HepG2 (cell line): ENCODE results near the gene GGA3. TPM values are rescaled to one million over a fixed set of nuclear protein-coding genes. Genes with fewer than 3 reads are reported as not detected.

Experiments
- BRD4 ChIP-seq: sonication (generic); formaldehyde crosslinking; IDR thresholded peaks from 2 replicates; pipeline ENCODE4 v1.4.0; 2020; ENCODE audit warnings: missing genetic modification reagents
- HNRNPL ChIP-seq: fragments of 200-400 bp; formaldehyde crosslinking; IDR thresholded peaks from 2 replicates; pipeline ENCODE4 v1.6.1; 2017; ENCODE audit warnings: mild to moderate bottlenecking, low read depth, low read length
- HOXA3 ChIP-seq: sonication (generic); formaldehyde crosslinking; IDR thresholded peaks from 2 replicates; pipeline ENCODE4 v1.5.0; 2020; ENCODE audit warnings: missing genetic modification reagents
- HOXA9 ChIP-seq: sonication (generic); formaldehyde crosslinking; IDR thresholded peaks from 2 replicates; pipeline ENCODE4 v1.8.1; 2022; ENCODE audit warnings: missing genetic modification reagents, mild to moderate bottlenecking, moderate library complexity, borderline replicate concordance
- KDM3A ChIP-seq: IDR thresholded peaks from 2 replicates; pipeline ENCODE4 v1.6.1; 2018; ENCODE audit warnings: low read depth, missing compliant biosample characterization
- ONECUT2 ChIP-seq: sonication (generic); formaldehyde crosslinking; IDR thresholded peaks from 2 replicates; pipeline ENCODE4 v1.4.0; 2020; ENCODE audit warnings: missing genetic modification reagents
- PTBP1 ChIP-seq: fragments of 200-400 bp; formaldehyde crosslinking; IDR thresholded peaks from 2 replicates; pipeline ENCODE4 v1.6.1; 2018; ENCODE audit warnings: low read length, low read depth; ENCODE audit not compliant: poor library complexity, severe bottlenecking
- RBAK ChIP-seq: sonication (generic); formaldehyde crosslinking; IDR thresholded peaks from 2 replicates; pipeline ENCODE4 v1.5.1; 2020; ENCODE audit warnings: mild to moderate bottlenecking, missing genetic modification reagents
- RBM39 ChIP-seq: fragments of 200-400 bp; formaldehyde crosslinking; IDR thresholded peaks from one replicate; pipeline ENCODE4 v1.6.1; 2018; ENCODE audit warnings: antibody characterized with exemption, mild to moderate bottlenecking, low read depth, low read length; ENCODE audit not compliant: poor library complexity, severe bottlenecking
- RELA ChIP-seq: sonication (generic); formaldehyde crosslinking; IDR thresholded peaks from 2 replicates; pipeline ENCODE4 v1.4.0; 2020; ENCODE audit warnings: missing genetic modification reagents
- REXO4 ChIP-seq: sonication (generic); formaldehyde crosslinking; IDR thresholded peaks from 2 replicates; pipeline ENCODE4 v1.8.0; 2022; ENCODE audit warnings: missing genetic modification reagents, mild to moderate bottlenecking, borderline replicate concordance
- RXRB ChIP-seq: IDR thresholded peaks from 2 replicates; pipeline ENCODE4 v1.6.1; 2016; ENCODE audit warnings: borderline replicate concordance, missing genetic modification reagents, missing compliant biosample characterization
- SP4 ChIP-seq: sonication (generic); formaldehyde crosslinking; IDR thresholded peaks from 2 replicates; pipeline ENCODE4 v1.8.1; 2023; ENCODE audit warnings: mild to moderate bottlenecking, missing genetic modification reagents
- TP53 ChIP-seq: sonication (generic); formaldehyde crosslinking; conservative IDR thresholded peaks from 2 replicates; pipeline ENCODE4 v1.4.0; 2020; ENCODE audit warnings: missing genetic modification reagents
- ZFP1 ChIP-seq: IDR thresholded peaks from 2 replicates; pipeline ENCODE4 v1.6.1; 2016
- ZNF232 ChIP-seq: sonication (generic); formaldehyde crosslinking; IDR thresholded peaks from 2 replicates; pipeline ENCODE4 v1.4.0; 2020; ENCODE audit warnings: missing genetic modification reagents, borderline replicate concordance
- ZNF251 ChIP-seq: sonication (generic); formaldehyde crosslinking; IDR thresholded peaks from 2 replicates; pipeline ENCODE4 v1.9.0; 2021; ENCODE audit warnings: mild to moderate bottlenecking, missing genetic modification reagents
- ZNF274 ChIP-seq: sonication (generic); formaldehyde crosslinking; IDR thresholded peaks from 2 replicates; pipeline ENCODE4 v1.5.1; 2020; ENCODE audit warnings: mild to moderate bottlenecking, missing genetic modification reagents
- ZNF296 ChIP-seq: sonication (generic); formaldehyde crosslinking; conservative IDR thresholded peaks from 2 replicates; pipeline ENCODE4 v1.5.0; 2020; ENCODE audit warnings: mild to moderate bottlenecking, missing genetic modification reagents
- ZNF3 ChIP-seq: IDR thresholded peaks from 2 replicates; pipeline ENCODE4 v1.7.0; 2017; ENCODE audit warnings: inconsistent platforms
- ZNF468 ChIP-seq: sonication (generic); formaldehyde crosslinking; IDR thresholded peaks from 2 replicates; pipeline ENCODE4 v1.8.0; 2022; ENCODE audit warnings: mild to moderate bottlenecking, moderate library complexity, missing genetic modification reagents
- ZNF577 ChIP-seq: sonication (generic); formaldehyde crosslinking; IDR thresholded peaks from 2 replicates; pipeline ENCODE4 v1.4.0; 2020; ENCODE audit warnings: mild to moderate bottlenecking, low read depth, missing genetic modification reagents, borderline replicate concordance
- polyA plus RNA-seq, 8 experiments: library from polyadenylated mRNA; depleted of rRNA in 3 of 8; stranded (reverse) in 7 of 8; unstranded in 1 of 8; fragments of >200 nt; fragmentation: Illumina TruSeq in 4 of 8; extraction: Trizol in 4 of 8; gene quantifications; 2 replicates each; pipeline versions ENCODE4 v1.2.1 to v1.2.3, GENCODE V29; 2011 to 2016; ENCODE audit warnings: low read depth in 4 of 8, missing spikeins in 1 of 8, mixed read lengths in 1 of 8; ENCODE audit not compliant: insufficient read depth in 1 of 8
- total RNA-seq, 5 experiments: library from RNA; depleted of rRNA; stranded (reverse); fragments of >200 nt; fragmentation: Illumina TruSeq; extraction: Trizol; gene quantifications; 2 replicates each; pipeline ENCODE4 v1.2.3, GENCODE V29; 2016; ENCODE audit warnings: low read depth in 1 of 5
- TF ChIP-seq, protein P1 (sequence below): IDR thresholded peaks from 2 replicates; pipeline ENCODE4 v1.6.1; 2012; ENCODE audit warnings: low read depth, low read length, improper control_type of control experiment
- TF ChIP-seq, protein P2 (sequence below): IDR thresholded peaks from 2 replicates; pipeline ENCODE4 v1.6.1; 2016
- TF ChIP-seq, protein P3 (sequence below): sonication (generic); formaldehyde crosslinking; IDR thresholded peaks from 2 replicates; pipeline ENCODE4 v1.5.0; 2020; ENCODE audit warnings: missing genetic modification reagents, mild to moderate bottlenecking, borderline replicate concordance
- TF ChIP-seq, protein P4 (sequence below): sonication (generic); formaldehyde crosslinking; IDR thresholded peaks from 2 replicates; pipeline ENCODE4 v1.8.0; 2022; ENCODE audit warnings: mild to moderate bottlenecking, missing genetic modification reagents; ENCODE audit not compliant: insufficient replicate concordance

GGA3 gene
- total and polyA plus RNA-seq, 2 of the 13 experiments (the other 11 are each of a cell fraction or from before 2014, with no cell fraction given), result 28.4 to 43.7 TPM

DNA sequence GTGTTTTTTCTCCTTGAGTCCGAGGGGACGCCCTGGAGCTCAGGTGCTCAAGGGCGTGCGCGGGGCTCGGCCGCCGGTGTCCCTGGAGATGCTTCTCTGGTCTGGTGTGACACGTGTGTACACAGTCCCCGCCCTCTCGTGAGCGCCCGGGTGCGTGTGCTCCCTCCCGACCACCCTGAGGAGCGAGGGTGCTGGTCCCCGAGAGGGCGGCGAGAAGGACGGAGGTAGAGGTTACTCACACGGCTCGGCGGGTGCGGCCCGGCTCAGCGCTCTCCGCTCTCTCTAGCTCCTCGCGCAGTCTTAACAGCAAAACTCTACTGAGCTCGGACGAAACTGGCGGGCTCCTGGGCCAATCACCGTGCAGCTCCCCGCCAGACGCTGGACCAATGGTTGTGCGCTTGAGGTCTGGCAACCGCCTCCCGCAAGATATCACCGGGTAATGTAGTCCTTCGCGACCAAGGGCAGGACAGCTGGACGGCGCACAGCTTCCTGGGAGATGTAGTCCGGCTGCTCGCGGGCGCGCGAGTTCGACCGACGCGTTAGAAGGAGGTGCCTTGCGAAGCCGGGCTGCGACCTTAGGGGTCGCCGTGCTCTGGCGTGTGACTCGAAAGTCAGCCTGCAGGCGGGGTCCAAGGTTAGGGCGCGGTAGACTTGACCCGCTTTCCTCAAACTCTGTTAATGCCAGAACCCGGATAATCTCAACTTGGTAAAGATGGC lies 27.9 kb upstream of the GGA3 start, which contains the start of gene SLC25A19 (continued):
- TF ChIP-seq, protein P1, sequence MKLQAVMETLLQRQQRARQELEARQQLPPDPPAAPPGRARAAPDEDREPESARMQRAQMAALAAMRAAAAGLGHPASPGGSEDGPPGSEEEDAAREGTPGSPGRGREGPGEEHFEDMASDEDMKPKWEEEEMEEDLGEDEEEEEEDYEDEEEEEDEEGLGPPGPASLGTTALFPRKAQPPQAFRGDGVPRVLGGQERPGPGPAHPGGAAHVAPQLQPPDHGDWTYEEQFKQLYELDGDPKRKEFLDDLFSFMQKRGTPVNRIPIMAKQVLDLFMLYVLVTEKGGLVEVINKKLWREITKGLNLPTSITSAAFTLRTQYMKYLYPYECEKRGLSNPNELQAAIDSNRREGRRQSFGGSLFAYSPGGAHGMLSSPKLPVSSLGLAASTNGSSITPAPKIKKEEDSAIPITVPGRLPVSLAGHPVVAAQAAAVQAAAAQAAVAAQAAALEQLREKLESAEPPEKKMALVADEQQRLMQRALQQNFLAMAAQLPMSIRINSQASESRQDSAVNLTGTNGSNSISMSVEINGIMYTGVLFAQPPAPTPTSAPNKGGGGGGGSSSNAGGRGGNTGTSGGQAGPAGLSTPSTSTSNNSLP, result peak; percentile 39; the same call in 1 of the 2 replicates
- TF ChIP-seq ZNF274 (CRISPR knock-in tag) (peak; percentile 67; the same call in 1 of the 2 replicates), ZNF468 (no peak), KDM3A (CRISPR knock-in tag) (peak; percentile 80; the same call in 1 of the 2 replicates), PTBP1 (no peak), ZNF296 (CRISPR knock-in tag) (peak; percentile 11; the same call in 1 of the 2 replicates), ZNF3 (CRISPR knock-in tag) (no peak), HOXA3 (peak; percentile 94), RBM39 (peak; percentile 87), REXO4 (CRISPR knock-in tag) (no peak), ZFP1 (CRISPR knock-in tag) (peak; percentile 56; the same call in 1 of the 2 replicates), RXRB (peak; percentile 86), ONECUT2 (0 out of 2 replicates have a peak, but pooled peaks have one; percentile 4), ZNF251 (CRISPR knock-in tag) (no peak), HOXA9 (CRISPR knock-in tag) (no peak), RELA (CRISPR knock-in tag) (peak; percentile 44; the same call in 1 of the 2 replicates), RBAK (no peak), TP53 (CRISPR knock-in tag) (no peak; the same call in 1 of the 2 replicates), HNRNPL (no peak), ZNF232 (CRISPR knock-in tag) (peak; percentile 60; the same call in 1 of the 2 replicates), SP4 (peak; percentile 79), ZNF577 (CRISPR knock-in tag) (no peak), BRD4 (0 out of 2 replicates have a peak, but pooled peaks have one; percentile 38)
- TF ChIP-seq, protein P2, sequence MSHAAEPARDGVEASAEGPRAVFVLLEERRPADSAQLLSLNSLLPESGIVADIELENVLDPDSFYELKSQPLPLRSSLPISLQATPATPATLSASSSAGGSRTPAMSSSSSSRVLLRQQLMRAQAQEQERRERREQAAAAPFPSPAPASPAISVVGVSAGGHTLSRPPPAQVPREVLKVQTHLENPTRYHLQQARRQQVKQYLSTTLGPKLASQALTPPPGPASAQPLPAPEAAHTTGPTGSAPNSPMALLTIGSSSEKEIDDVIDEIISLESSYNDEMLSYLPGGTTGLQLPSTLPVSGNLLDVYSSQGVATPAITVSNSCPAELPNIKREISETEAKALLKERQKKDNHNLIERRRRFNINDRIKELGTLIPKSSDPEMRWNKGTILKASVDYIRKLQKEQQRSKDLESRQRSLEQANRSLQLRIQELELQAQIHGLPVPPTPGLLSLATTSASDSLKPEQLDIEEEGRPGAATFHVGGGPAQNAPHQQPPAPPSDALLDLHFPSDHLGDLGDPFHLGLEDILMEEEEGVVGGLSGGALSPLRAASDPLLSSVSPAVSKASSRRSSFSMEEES, result peak; percentile 36; the same call in 1 of the 2 replicates
- TF ChIP-seq, protein P3, sequence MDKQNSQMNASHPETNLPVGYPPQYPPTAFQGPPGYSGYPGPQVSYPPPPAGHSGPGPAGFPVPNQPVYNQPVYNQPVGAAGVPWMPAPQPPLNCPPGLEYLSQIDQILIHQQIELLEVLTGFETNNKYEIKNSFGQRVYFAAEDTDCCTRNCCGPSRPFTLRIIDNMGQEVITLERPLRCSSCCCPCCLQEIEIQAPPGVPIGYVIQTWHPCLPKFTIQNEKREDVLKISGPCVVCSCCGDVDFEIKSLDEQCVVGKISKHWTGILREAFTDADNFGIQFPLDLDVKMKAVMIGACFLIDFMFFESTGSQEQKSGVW (CRISPR knock-in tag), result no peak
- TF ChIP-seq, protein P4, sequence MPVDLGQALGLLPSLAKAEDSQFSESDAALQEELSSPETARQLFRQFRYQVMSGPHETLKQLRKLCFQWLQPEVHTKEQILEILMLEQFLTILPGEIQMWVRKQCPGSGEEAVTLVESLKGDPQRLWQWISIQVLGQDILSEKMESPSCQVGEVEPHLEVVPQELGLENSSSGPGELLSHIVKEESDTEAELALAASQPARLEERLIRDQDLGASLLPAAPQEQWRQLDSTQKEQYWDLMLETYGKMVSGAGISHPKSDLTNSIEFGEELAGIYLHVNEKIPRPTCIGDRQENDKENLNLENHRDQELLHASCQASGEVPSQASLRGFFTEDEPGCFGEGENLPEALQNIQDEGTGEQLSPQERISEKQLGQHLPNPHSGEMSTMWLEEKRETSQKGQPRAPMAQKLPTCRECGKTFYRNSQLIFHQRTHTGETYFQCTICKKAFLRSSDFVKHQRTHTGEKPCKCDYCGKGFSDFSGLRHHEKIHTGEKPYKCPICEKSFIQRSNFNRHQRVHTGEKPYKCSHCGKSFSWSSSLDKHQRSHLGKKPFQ (CRISPR knock-in tag), result no peak
